ENCODE results near the gene ASB3. TPM values are rescaled to one million over a fixed set of nuclear protein-coding genes. Genes with fewer than 3 reads are reported as not detected.
A peak's percentile ranks its signal among the peaks of the same experiment; 100 is the strongest.

Gene ASB3
- total and polyA plus RNA-seq, 9 of the 15 experiments (the other 6 are each of a cell fraction or from before 2014, with no cell fraction given), result 13.6 to 35.3 (median 18.7) TPM

- TF ChIP-seq HNRNPLL (IDR thresholded peaks at IDR 0.05; ENCODE audit: low read depth, low read length, poor library complexity, severe bottlenecking), result peak; percentile 95
These were observed 425 bp downstream of the ASB3 start (continued) for GRCh38 chr2:53786352-53786704.

GRCh38 chr2:53785366-53785765, 1.4 kb downstream of the ASB3 start:
- intact Hi-C loops (cut with micrococcal nuclease), result no loop called here
- no peak for FAIRE-seq
- TF ChIP-seq NFIC (IDR thresholded peaks at IDR 0.05) (peak; percentile 66), FOXP4 (CRISPR knock-in tag; IDR thresholded peaks at IDR 0.05; ENCODE audit: borderline replicate concordance) (no peak), ZNF589 (CRISPR knock-in tag; IDR thresholded peaks at IDR 0.05; ENCODE audit: low read depth) (no peak), NFE2 (IDR thresholded peaks at IDR 0.05; ENCODE audit: low read depth) (no peak), ZNF668 (CRISPR knock-in tag; IDR thresholded peaks at IDR 0.05) (no peak), FOSL1 (tag; conservative IDR thresholded peaks at IDR 0.05) (no peak), ETV5 (CRISPR knock-in tag; IDR thresholded peaks at IDR 0.05; ENCODE audit: low read depth) (no peak), NKRF (IDR thresholded peaks at IDR 0.05; ENCODE audit: borderline replicate concordance) (0 out of 2 replicates have a peak, but pooled peaks have one; percentile 15)

More at GRCh38 chr2:53785366-53785765, 1.4 kb downstream of the ASB3 start:
- in situ Hi-C loops (cut with MboI), result no loop called here
- Histone ChIP-seq H3K79me2 (ENCODE audit: control insufficient read depth, insufficient read depth, low read length) (peaks cover 97% of the 10 kb centered on the region), H3K27me3 (ENCODE audit: control insufficient read depth in 2 of 2, insufficient read depth in 2 of 2, low read length in 2 of 2) (no peaks in the 10 kb centered on the region; a peak in 1 of 5 replicates), H3K27ac (ENCODE audit: extremely low read depth, low read depth, low read length) (peak overlapping the region; percentile 16; the same call in 1 of the 3 replicates), H3K9me1 (ENCODE audit: control insufficient read depth, insufficient read depth, low read length) (no peaks in the 10 kb centered on the region), H3K4me2 (ENCODE audit: insufficient read depth, low read length) (peak overlapping the region; percentile 100), H3K4me1 (replicated peaks in 1 of 2; ENCODE audit: control insufficient read depth in 2 of 2, insufficient read depth in 2 of 2, low read length in 2 of 2) (peaks cover 4 to 11% of the 10 kb centered on the region in 2 experiments; a peak in 4 of 5 replicates), H3K9me3 (replicated peaks; ENCODE audit: control insufficient read depth, insufficient read depth, low read depth, low read length) (no peaks in the 10 kb centered on the region), H3K4me3 (peak overlapping the region; percentile 94), H3K36me3 (ENCODE audit: control insufficient read depth, insufficient read depth, low read length) (peaks cover 19% of the 10 kb centered on the region; the same call in 2 of the 3 replicates), H4K20me1 (replicated peaks; ENCODE audit: control insufficient read depth, insufficient read depth, low read length) (no peaks in the 10 kb centered on the region; the same call in 1 of the 2 replicates), H3K9ac (ENCODE audit: insufficient read depth in 1 of 2, low read depth in 2 of 2, low read length in 2 of 2) (peak overlapping the region; percentile 72 to 93), H2AFZ (ENCODE audit: low read depth, low read length) (no peak overlapping the region)
- no peak for DNase-seq (ENCODE audit: extremely low read depth in 1 of 4, low spot score in 3 of 4)
- 19% methylated on average over 11 of the region's 11 CpGs for WGBS (ENCODE audit: insufficient coverage, low coverage, missing lambda C conversion rate)
- no peak for ATAC-seq
- CTCF ChIA-PET (ENCODE audit: low intra/inter-chr PET ratio), result interaction anchor here (0.7 kb wide), 1 partner anchor 141 kb away, joined by 4 read pairs; no protein-coding TSS in a partner anchor
- no TSS peak for BruUV-seq (replicated peaks)
- POLR2A ChIA-PET, result interaction anchor here (0.6 to 5.8 kb wide), 3 partner anchors 17 to 140 kb away, joined by 3 to 45 read pairs (median 4); partner anchors contain the start of gene CHAC2
